Fibroblast of gingiva (primary cell): ENCODE data around the gene TIMM21.

ENCODE experiments used
- DNase-seq: peaks from one replicate; pipeline ENCODE4 v3.0.0-alpha.2; 2011; ENCODE audit warnings: low read depth

Gene TIMM21

GRCh38 chr18:74147491-74147778 is 888 bp upstream of the TIMM21 start:
- DNase-seq = no peak

- no peak for DNase-seq
These were observed 284 bp downstream of the TIMM21 start for GRCh38 chr18:74148543-74149070.

GRCh38 chr18:74149878-74150277 is 1.6 kb downstream of the TIMM21 start:
- DNase-seq = no peak

GRCh38 chr18:74152270-74152669 is 3.9 kb downstream of the TIMM21 start:
- DNase-seq = no peak

- no peak for DNase-seq
These were observed 4.5 kb downstream of the TIMM21 start for GRCh38 chr18:74152857-74153256.

GRCh38 chr18:74153377-74153776 is 5.1 kb downstream of the TIMM21 start:
- no peak for DNase-seq

- no peak for DNase-seq
These were observed 5.5 kb downstream of the TIMM21 start for GRCh38 chr18:74153793-74154192.

- DNase-seq = no peak
These were observed 6.4 kb downstream of the TIMM21 start for GRCh38 chr18:74154716-74155115.

- DNase-seq = no peak
These were observed 7.0 kb downstream of the TIMM21 start for GRCh38 chr18:74155276-74155675.

GRCh38 chr18:74163019-74163660 is 14.8 kb downstream of the TIMM21 start:
- DNase-seq = no peak

GRCh38 chr18:74166386-74166785 is 18.1 kb downstream of the TIMM21 start:
- DNase-seq = no peak

- DNase-seq = no peak
These were observed 23.7 kb downstream of the TIMM21 start for GRCh38 chr18:74171910-74172606.

GRCh38 chr18:74172697-74173433 is 24.5 kb downstream of the TIMM21 start:
- no peak for DNase-seq

- DNase-seq = no peak
These were observed 25.1 kb downstream of the TIMM21 start for GRCh38 chr18:74173434-74173750.

- no peak for DNase-seq
These were observed 27.3 kb downstream of the TIMM21 start for GRCh38 chr18:74175658-74176057.

- DNase-seq = no peak
These were observed 30.6 kb downstream of the TIMM21 start for GRCh38 chr18:74178884-74179283.

- DNase-seq = no peak
These were observed 31.4 kb downstream of the TIMM21 start for GRCh38 chr18:74179623-74180199.

- no peak for DNase-seq
These were observed 34.0 kb downstream of the TIMM21 start for GRCh38 chr18:74182335-74182734.

- no peak for DNase-seq
These were observed 34.8 kb downstream of the TIMM21 start for GRCh38 chr18:74183130-74183529.

GRCh38 chr18:74184875-74185274 is 36.6 kb downstream of the TIMM21 start:
- DNase-seq = no peak

GRCh38 chr18:74185860-74186259 is 37.5 kb downstream of the TIMM21 start:
- no peak for DNase-seq

GRCh38 chr18:74186661-74187060 is 38.3 kb downstream of the TIMM21 start:
- DNase-seq = no peak

- peak; percentile 77 for DNase-seq
These were observed 41.8 kb downstream of the TIMM21 start for GRCh38 chr18:74190086-74190485.
